SU-DHL-6 (cell line): ENCODE results near the gene SOX13.

ENCODE experiments used
- EZH2phosphoT487 ChIP-seq: fragments of 200-600 bp; sonication (generic), shearing (Covaris generic); conservative IDR thresholded peaks from 2 replicates; pipeline ENCODE4 v1.6.1; 2018; ENCODE audit warnings: mild to moderate bottlenecking, antibody characterized with exemption, low read length, moderate library complexity, mixed read lengths
- TF ChIP-seq, protein P1 (sequence below): fragments of 200-600 bp; sonication (generic); IDR thresholded peaks from one replicate; pipeline ENCODE4 v1.5.1; 2017; ENCODE audit warnings: antibody characterized with exemption, mild to moderate bottlenecking, low read length, moderate library complexity; ENCODE audit not compliant: insufficient read depth, poor library complexity, severe bottlenecking

GRCh38 chr1:204093421-204093717, 20.5 kb downstream of the SOX13 start:
- TF ChIP-seq, protein P1, sequence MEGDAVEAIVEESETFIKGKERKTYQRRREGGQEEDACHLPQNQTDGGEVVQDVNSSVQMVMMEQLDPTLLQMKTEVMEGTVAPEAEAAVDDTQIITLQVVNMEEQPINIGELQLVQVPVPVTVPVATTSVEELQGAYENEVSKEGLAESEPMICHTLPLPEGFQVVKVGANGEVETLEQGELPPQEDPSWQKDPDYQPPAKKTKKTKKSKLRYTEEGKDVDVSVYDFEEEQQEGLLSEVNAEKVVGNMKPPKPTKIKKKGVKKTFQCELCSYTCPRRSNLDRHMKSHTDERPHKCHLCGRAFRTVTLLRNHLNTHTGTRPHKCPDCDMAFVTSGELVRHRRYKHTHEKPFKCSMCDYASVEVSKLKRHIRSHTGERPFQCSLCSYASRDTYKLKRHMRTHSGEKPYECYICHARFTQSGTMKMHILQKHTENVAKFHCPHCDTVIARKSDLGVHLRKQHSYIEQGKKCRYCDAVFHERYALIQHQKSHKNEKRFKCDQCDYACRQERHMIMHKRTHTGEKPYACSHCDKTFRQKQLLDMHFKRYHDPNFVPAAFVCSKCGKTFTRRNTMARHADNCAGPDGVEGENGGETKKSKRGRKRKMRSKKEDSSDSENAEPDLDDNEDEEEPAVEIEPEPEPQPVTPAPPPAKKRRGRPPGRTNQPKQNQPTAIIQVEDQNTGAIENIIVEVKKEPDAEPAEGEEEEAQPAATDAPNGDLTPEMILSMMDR: no peak
- TF ChIP-seq EZH2phosphoT487: no peak
